K562 (cell line): ENCODE data around the gene BRD4.

Source experiments
- POLR2B ChIP-seq: fragments of 450-650 bp; IDR thresholded peaks from 2 replicates; pipeline ENCODE4 v1.6.1; 2018; ENCODE audit warnings: low read depth; ENCODE audit not compliant: partially characterized antibody
- SIN3A ChIP-seq, 2 experiments: fragments of 150-350 bp in 1 of 2; IDR thresholded peaks; 2 replicates each; pipeline ENCODE4 v1.6.1; 2011 to 2016; ENCODE audit warnings: borderline replicate concordance in 2 of 2, low read depth in 2 of 2, low read length in 2 of 2, mild to moderate bottlenecking in 2 of 2, moderate library complexity in 2 of 2; ENCODE audit not compliant: control insufficient read depth in 1 of 2
- U2AF2 ChIP-seq: fragments of 200-400 bp; formaldehyde crosslinking; optimal IDR thresholded peaks from 2 replicates; pipeline ENCODE3; 2017; ENCODE audit warnings: low read depth, mild to moderate bottlenecking, low read length
- ZBTB7A ChIP-seq: IDR thresholded peaks from 2 replicates; pipeline ENCODE4 v1.6.1; 2011; ENCODE audit warnings: low read depth, mild to moderate bottlenecking, low read length, moderate library complexity, borderline replicate concordance; ENCODE audit not compliant: control insufficient read depth
- ZNF253 ChIP-seq: fragments of 250-450 bp; sonication (Bioruptor Pico); conservative IDR thresholded peaks from 2 replicates; pipeline ENCODE4 v1.6.1; 2021; ENCODE audit warnings: mild to moderate bottlenecking
- TF ChIP-seq, protein P1 (sequence below), 3 experiments: IDR thresholded peaks in 2 of 3; conservative IDR thresholded peaks in 1 of 3; 2 replicates each; pipeline ENCODE4 v1.5.1; 2011 to 2012; ENCODE audit warnings: low read length in 3 of 3, mild to moderate bottlenecking in 3 of 3, control low read depth in 2 of 3, improper control_type of control experiment in 1 of 3, inconsistent platforms in 1 of 3, low read depth in 1 of 3, mixed read lengths in 1 of 3, moderate library complexity in 1 of 3; ENCODE audit not compliant: insufficient read depth in 2 of 3
- TF ChIP-seq, protein P2 (sequence below): conservative IDR thresholded peaks from 2 replicates; pipeline ENCODE4 v1.6.1; 2011; ENCODE audit warnings: low read depth, mild to moderate bottlenecking, low read length; ENCODE audit not compliant: control insufficient read depth

DNA sequence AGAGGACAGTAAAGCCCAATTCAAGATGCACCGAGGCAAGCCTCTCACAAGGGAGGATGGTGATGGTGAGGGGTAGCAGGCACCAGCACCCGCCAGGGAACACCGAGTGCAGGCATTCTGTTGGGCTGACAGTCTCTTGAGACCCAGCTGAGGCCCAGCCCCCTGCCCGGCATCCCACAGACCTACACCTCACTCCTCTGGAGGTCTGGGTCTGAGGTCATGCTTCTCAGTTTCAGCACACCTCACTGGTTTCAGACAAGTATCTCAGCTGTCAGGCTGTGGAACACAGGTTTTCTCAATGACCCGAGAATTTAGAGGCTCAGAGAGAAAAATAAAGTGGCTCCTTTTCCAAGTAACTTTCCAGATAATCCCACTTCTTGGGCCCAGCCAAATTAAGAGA lies 72.4 kb downstream of the BRD4 start:
- TF ChIP-seq SIN3A (IDR thresholded peaks at IDR 0.05; ENCODE audit: borderline replicate concordance in 2 of 2, control insufficient read depth in 1 of 2, low read depth in 2 of 2, low read length in 2 of 2), result no peak
- no peak for TF ChIP-seq ZNF253 (CRISPR knock-in tag)
- TF ChIP-seq, protein P1, sequence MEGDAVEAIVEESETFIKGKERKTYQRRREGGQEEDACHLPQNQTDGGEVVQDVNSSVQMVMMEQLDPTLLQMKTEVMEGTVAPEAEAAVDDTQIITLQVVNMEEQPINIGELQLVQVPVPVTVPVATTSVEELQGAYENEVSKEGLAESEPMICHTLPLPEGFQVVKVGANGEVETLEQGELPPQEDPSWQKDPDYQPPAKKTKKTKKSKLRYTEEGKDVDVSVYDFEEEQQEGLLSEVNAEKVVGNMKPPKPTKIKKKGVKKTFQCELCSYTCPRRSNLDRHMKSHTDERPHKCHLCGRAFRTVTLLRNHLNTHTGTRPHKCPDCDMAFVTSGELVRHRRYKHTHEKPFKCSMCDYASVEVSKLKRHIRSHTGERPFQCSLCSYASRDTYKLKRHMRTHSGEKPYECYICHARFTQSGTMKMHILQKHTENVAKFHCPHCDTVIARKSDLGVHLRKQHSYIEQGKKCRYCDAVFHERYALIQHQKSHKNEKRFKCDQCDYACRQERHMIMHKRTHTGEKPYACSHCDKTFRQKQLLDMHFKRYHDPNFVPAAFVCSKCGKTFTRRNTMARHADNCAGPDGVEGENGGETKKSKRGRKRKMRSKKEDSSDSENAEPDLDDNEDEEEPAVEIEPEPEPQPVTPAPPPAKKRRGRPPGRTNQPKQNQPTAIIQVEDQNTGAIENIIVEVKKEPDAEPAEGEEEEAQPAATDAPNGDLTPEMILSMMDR (IDR thresholded peaks at IDR 0.05 in 2 of 3, conservative IDR thresholded peaks at IDR 0.05 in 1 of 3; ENCODE audit: insufficient read depth in 2 of 3, low read depth in 1 of 3, low read length in 3 of 3), result no peak
- TF ChIP-seq, protein P2, sequence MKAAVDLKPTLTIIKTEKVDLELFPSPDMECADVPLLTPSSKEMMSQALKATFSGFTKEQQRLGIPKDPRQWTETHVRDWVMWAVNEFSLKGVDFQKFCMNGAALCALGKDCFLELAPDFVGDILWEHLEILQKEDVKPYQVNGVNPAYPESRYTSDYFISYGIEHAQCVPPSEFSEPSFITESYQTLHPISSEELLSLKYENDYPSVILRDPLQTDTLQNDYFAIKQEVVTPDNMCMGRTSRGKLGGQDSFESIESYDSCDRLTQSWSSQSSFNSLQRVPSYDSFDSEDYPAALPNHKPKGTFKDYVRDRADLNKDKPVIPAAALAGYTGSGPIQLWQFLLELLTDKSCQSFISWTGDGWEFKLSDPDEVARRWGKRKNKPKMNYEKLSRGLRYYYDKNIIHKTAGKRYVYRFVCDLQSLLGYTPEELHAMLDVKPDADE, result no peak
- no peak for TF ChIP-seq POLR2B
- TF ChIP-seq U2AF2, result no peak
- TF ChIP-seq ZBTB7A, result no peak
